ENCODE results near the gene SERPINA5.

The SERPINA5 gene

GRCh38 chr14:94582199-94582750 is 1.0 kb downstream of the SERPINA5 start:
- no peaks in the 10 kb centered on the region for H3K27me3 ChIP-seq (ENCODE audit: insufficient read depth, low read length)
- peaks cover 10% of the 10 kb centered on the region; the same call in 1 of the 2 replicates for H3K9me3 ChIP-seq (ENCODE audit: insufficient read depth, low read depth, low read length)
- WGBS, result 95% methylated on average over 7 of the region's 7 CpGs
- no peak overlapping the region for H3K4me3 ChIP-seq (ENCODE audit: low read length)
- H3K4me1 ChIP-seq (ENCODE audit: insufficient read depth, low read length), result no peaks in the 10 kb centered on the region
- H3K9ac ChIP-seq (ENCODE audit: low read depth, low read length), result no peak overlapping the region
- H3K36me3 ChIP-seq (ENCODE audit: insufficient read depth, low read length), result no peaks in the 10 kb centered on the region
- no peak overlapping the region for H3K27ac ChIP-seq (ENCODE audit: low read depth, low read length)

GRCh38 chr14:94582851-94583250 is 1.6 kb downstream of the SERPINA5 start:
- WGBS, result 92% methylated on average over 3 of the region's 3 CpGs
- H3K27ac ChIP-seq (ENCODE audit: low read depth, low read length), result no peak overlapping the region
- no peak overlapping the region for H3K9ac ChIP-seq (ENCODE audit: low read depth, low read length)

DNA sequence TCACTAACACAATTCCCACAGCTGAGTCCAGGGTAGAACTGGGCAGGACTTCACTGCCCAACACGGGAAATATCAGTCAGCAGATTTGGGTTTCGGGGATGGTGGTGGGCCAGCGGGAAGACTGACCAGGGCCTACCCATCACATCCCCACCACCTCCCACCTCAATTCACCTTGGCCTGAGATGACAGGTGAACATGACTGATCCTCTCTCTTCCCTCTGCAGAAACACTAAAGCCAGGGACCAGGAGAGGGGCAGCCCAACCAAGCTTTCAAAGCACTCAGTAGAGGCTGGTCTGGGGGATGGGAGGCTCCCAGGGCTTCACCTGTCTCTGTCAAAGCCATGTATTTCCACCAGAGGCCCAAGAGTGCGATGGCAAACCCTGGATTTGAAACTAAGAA is 2.3 kb downstream of the SERPINA5 start:
- no peaks in the 10 kb centered on the region for H3K27me3 ChIP-seq (ENCODE audit: insufficient read depth, low read length)
- WGBS, result 97% methylated on average over 4 of the region's 4 CpGs
- no peaks in the 10 kb centered on the region for H3K36me3 ChIP-seq (ENCODE audit: insufficient read depth, low read length)
- H3K9me3 ChIP-seq (ENCODE audit: insufficient read depth, low read depth, low read length), result peaks cover 10% of the 10 kb centered on the region; the same call in 1 of the 2 replicates
- no peak overlapping the region for H3K27ac ChIP-seq (ENCODE audit: low read depth, low read length)
- no peak overlapping the region for H3K9ac ChIP-seq (ENCODE audit: low read depth, low read length)
- H3K4me1 ChIP-seq (ENCODE audit: insufficient read depth, low read length), result no peaks in the 10 kb centered on the region
- H3K4me3 ChIP-seq (ENCODE audit: low read length), result no peak overlapping the region

More at GRCh38 chr14:94582851-94583250, 1.6 kb downstream of the SERPINA5 start:
- Histone ChIP-seq H3K4me3 (ENCODE audit: low read length) (no peak overlapping the region), H3K4me1 (ENCODE audit: insufficient read depth, low read length) (no peaks in the 10 kb centered on the region), H3K27me3 (ENCODE audit: insufficient read depth, low read length) (no peaks in the 10 kb centered on the region), H3K9me3 (ENCODE audit: insufficient read depth, low read depth, low read length) (peaks cover 10% of the 10 kb centered on the region; the same call in 1 of the 2 replicates), H3K36me3 (ENCODE audit: insufficient read depth, low read length) (no peaks in the 10 kb centered on the region)

- WGBS, result 63% methylated on average over 5 of the region's 5 CpGs
Observed at GRCh38 chr14:94584591-94585280, 3.5 kb downstream of the SERPINA5 start.

GRCh38 chr14:94586635-94587034 is 5.4 kb downstream of the SERPINA5 start:
- Histone ChIP-seq H3K27me3 (ENCODE audit: insufficient read depth, low read length) (no peaks in the 10 kb centered on the region), H3K9me3 (ENCODE audit: insufficient read depth, low read depth, low read length) (peaks cover 10% of the 10 kb centered on the region; the same call in 1 of the 2 replicates), H3K9ac (ENCODE audit: low read depth, low read length) (no peak overlapping the region), H3K27ac (ENCODE audit: low read depth, low read length) (no peak overlapping the region), H3K4me1 (ENCODE audit: insufficient read depth, low read length) (no peaks in the 10 kb centered on the region), H3K36me3 (ENCODE audit: insufficient read depth, low read length) (no peaks in the 10 kb centered on the region), H3K4me3 (ENCODE audit: low read length) (no peak overlapping the region)
- 89% methylated on average over 4 of the region's 4 CpGs for WGBS

More at GRCh38 chr14:94584591-94585280, 3.5 kb downstream of the SERPINA5 start:
- no peak overlapping the region for H3K4me3 ChIP-seq (ENCODE audit: low read length)
- no peaks in the 10 kb centered on the region for H3K27me3 ChIP-seq (ENCODE audit: insufficient read depth, low read length)
- H3K27ac ChIP-seq (ENCODE audit: low read depth, low read length), result no peak overlapping the region
- no peaks in the 10 kb centered on the region for H3K4me1 ChIP-seq (ENCODE audit: insufficient read depth, low read length)
- peaks cover 10% of the 10 kb centered on the region; the same call in 1 of the 2 replicates for H3K9me3 ChIP-seq (ENCODE audit: insufficient read depth, low read depth, low read length)
- no peak overlapping the region for H3K9ac ChIP-seq (ENCODE audit: low read depth, low read length)
- H3K36me3 ChIP-seq (ENCODE audit: insufficient read depth, low read length), result no peaks in the 10 kb centered on the region

GRCh38 chr14:94588311-94588710 is 7.1 kb downstream of the SERPINA5 start:
- H3K4me3 ChIP-seq (ENCODE audit: low read length), result no peak overlapping the region
- H3K36me3 ChIP-seq (ENCODE audit: insufficient read depth, low read length), result no peaks in the 10 kb centered on the region
- H3K27me3 ChIP-seq (ENCODE audit: insufficient read depth, low read length), result no peaks in the 10 kb centered on the region
- no peak overlapping the region for H3K9ac ChIP-seq (ENCODE audit: low read depth, low read length)
- H3K27ac ChIP-seq (ENCODE audit: low read depth, low read length), result no peak overlapping the region
- H3K9me3 ChIP-seq (ENCODE audit: insufficient read depth, low read depth, low read length), result peaks cover 7% of the 10 kb centered on the region; the same call in 1 of the 2 replicates
- H3K4me1 ChIP-seq (ENCODE audit: insufficient read depth, low read length), result no peaks in the 10 kb centered on the region
- 93% methylated on average over 4 of the region's 4 CpGs for WGBS

DNA sequence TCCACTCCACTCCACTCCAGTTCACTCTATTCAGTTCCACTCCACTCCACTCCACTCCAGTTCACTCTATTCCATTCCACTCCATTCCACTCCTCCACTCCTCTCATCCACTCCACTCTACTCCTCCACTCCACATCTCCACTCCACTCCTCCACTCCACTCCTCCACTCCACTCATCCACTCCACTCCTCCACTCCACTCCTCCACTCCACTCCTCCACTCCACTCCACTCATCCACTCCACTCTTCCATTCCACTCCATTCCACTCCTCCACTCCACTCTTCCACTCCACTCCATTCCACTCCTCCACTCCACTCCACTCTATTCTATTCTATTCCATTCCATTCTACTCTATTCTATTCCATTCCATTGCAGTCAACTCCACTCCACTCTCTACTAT is 9.8 kb downstream of the SERPINA5 start:
- Histone ChIP-seq H3K4me1 (ENCODE audit: insufficient read depth, low read length) (no peaks in the 10 kb centered on the region), H3K27me3 (ENCODE audit: insufficient read depth, low read length) (no peaks in the 10 kb centered on the region), H3K9me3 (ENCODE audit: insufficient read depth, low read depth, low read length) (no peaks in the 10 kb centered on the region), H3K4me3 (ENCODE audit: low read length) (no peak overlapping the region), H3K9ac (ENCODE audit: low read depth, low read length) (no peak overlapping the region), H3K36me3 (ENCODE audit: insufficient read depth, low read length) (no peaks in the 10 kb centered on the region), H3K27ac (ENCODE audit: low read depth, low read length) (no peak overlapping the region)

DNA sequence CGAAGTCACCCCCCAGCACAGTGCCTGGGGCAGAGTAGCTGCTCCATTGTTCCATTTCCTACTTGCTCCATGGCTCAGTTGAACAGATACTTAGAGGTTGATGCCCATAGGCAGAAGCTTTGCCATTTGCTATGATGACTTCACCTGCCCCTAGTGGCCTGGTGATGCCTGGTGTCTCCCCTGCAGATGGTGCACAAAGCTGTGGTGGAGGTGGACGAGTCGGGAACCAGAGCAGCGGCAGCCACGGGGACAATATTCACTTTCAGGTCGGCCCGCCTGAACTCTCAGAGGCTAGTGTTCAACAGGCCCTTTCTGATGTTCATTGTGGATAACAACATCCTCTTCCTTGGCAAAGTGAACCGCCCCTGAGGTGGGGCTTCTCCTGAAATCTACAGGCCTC is 10.6 kb downstream of the SERPINA5 start:
- H3K27ac ChIP-seq (ENCODE audit: low read depth, low read length), result no peak overlapping the region
- H3K27me3 ChIP-seq (ENCODE audit: insufficient read depth, low read length), result no peaks in the 10 kb centered on the region
- no peaks in the 10 kb centered on the region for H3K9me3 ChIP-seq (ENCODE audit: insufficient read depth, low read depth, low read length)
- 95% methylated on average over 8 of the region's 8 CpGs for WGBS
- no peaks in the 10 kb centered on the region for H3K36me3 ChIP-seq (ENCODE audit: insufficient read depth, low read length)
- H3K4me3 ChIP-seq (ENCODE audit: low read length), result no peak overlapping the region
- no peaks in the 10 kb centered on the region for H3K4me1 ChIP-seq (ENCODE audit: insufficient read depth, low read length)
- H3K9ac ChIP-seq (ENCODE audit: low read depth, low read length), result no peak overlapping the region

GRCh38 chr14:94592457-94592856 is 11.2 kb downstream of the SERPINA5 start:
- no peaks in the 10 kb centered on the region for H3K36me3 ChIP-seq (ENCODE audit: insufficient read depth, low read length)
- H3K4me3 ChIP-seq (ENCODE audit: low read length), result no peak overlapping the region
- no peaks in the 10 kb centered on the region for H3K27me3 ChIP-seq (ENCODE audit: insufficient read depth, low read length)
- no peak overlapping the region for H3K9ac ChIP-seq (ENCODE audit: low read depth, low read length)
- no peaks in the 10 kb centered on the region for H3K9me3 ChIP-seq (ENCODE audit: insufficient read depth, low read depth, low read length)
- H3K27ac ChIP-seq (ENCODE audit: low read depth, low read length), result no peak overlapping the region
- H3K4me1 ChIP-seq (ENCODE audit: insufficient read depth, low read length), result no peaks in the 10 kb centered on the region

GRCh38 chr14:94593376-94593748 is 12.1 kb downstream of the SERPINA5 start:
- Histone ChIP-seq H3K4me1 (ENCODE audit: insufficient read depth, low read length) (no peaks in the 10 kb centered on the region), H3K9me3 (ENCODE audit: insufficient read depth, low read depth, low read length) (no peaks in the 10 kb centered on the region), H3K27me3 (ENCODE audit: insufficient read depth, low read length) (no peaks in the 10 kb centered on the region), H3K4me3 (ENCODE audit: low read length) (no peak overlapping the region), H3K27ac (ENCODE audit: low read depth, low read length) (no peak overlapping the region), H3K36me3 (ENCODE audit: insufficient read depth, low read length) (no peaks in the 10 kb centered on the region), H3K9ac (ENCODE audit: low read depth, low read length) (no peak overlapping the region)
- 67% methylated on average over 3 of the region's 3 CpGs for WGBS

- H3K27me3 ChIP-seq (ENCODE audit: insufficient read depth, low read length), result no peaks in the 10 kb centered on the region
- no peaks in the 10 kb centered on the region for H3K36me3 ChIP-seq (ENCODE audit: insufficient read depth, low read length)
- no peaks in the 10 kb centered on the region for H3K9me3 ChIP-seq (ENCODE audit: insufficient read depth, low read depth, low read length)
- H3K4me1 ChIP-seq (ENCODE audit: insufficient read depth, low read length), result peaks cover 4% of the 10 kb centered on the region; the same call in 1 of the 2 replicates
- H3K9ac ChIP-seq (ENCODE audit: low read depth, low read length), result no peak overlapping the region
- 93% methylated on average over 4 of the region's 4 CpGs for WGBS
- H3K4me3 ChIP-seq (ENCODE audit: low read length), result no peak overlapping the region
- H3K27ac ChIP-seq (ENCODE audit: low read depth, low read length), result no peak overlapping the region
Observed at GRCh38 chr14:94593749-94594431, 12.7 kb downstream of the SERPINA5 start.
